H1 (cell line): ENCODE results near the gene MED19. TPM values are rescaled to one million over a fixed set of nuclear protein-coding genes. Genes with fewer than 3 reads are reported as not detected.

Source experiments
- EP300 ChIP-seq, 2 experiments: IDR thresholded peaks; 1 replicate in 1 of 2; 2 replicates in 1 of 2; pipeline ENCODE4 v1.6.1; 2011 to 2012; ENCODE audit warnings: low read depth in 2 of 2, low read length in 2 of 2, mild to moderate bottlenecking in 2 of 2, borderline replicate concordance in 1 of 2, inconsistent platforms in 1 of 2, moderate library complexity in 1 of 2
- SIRT6 ChIP-seq: IDR thresholded peaks from one replicate; pipeline ENCODE4 v1.7.1; 2012; ENCODE audit warnings: low read length, inconsistent platforms
- polyA plus RNA-seq, 7 experiments: library from polyadenylated mRNA; depleted of rRNA in 3 of 7; stranded (reverse) in 5 of 7; unstranded in 2 of 7; fragments of >200 nt in 5 of 7; fragments of 200-250 nt in 2 of 7; gene quantifications; 1 replicate in 5 of 7; 2 replicates in 1 of 7; 4 replicates in 1 of 7; pipeline versions ENCODE4 v1.2.1 to v1.2.3, GENCODE V29; 2011 to 2013; ENCODE audit warnings: missing spikeins in 2 of 7, mixed read lengths in 2 of 7
- total RNA-seq: library from RNA; stranded (reverse); fragmentation: NEBNext Ultra II Directional; extraction: Animal tissue kit (Norgen Biotek cat#: 25700); gene quantifications from 2 replicates; pipeline ENCODE4 v1.2.1, GENCODE V29; 2021

MED19 gene
- total and polyA plus RNA-seq, 2 of the 8 experiments (the other 6 are each of a cell fraction or from before 2014, with no cell fraction given), result 19.4 to 35.4 TPM

GRCh38 chr11:57704932-57705331 is 7.1 kb downstream of the MED19 start (continued):
- TF ChIP-seq EP300 (IDR thresholded peaks at IDR 0.05; ENCODE audit: borderline replicate concordance in 1 of 2, low read depth in 2 of 2, low read length in 2 of 2), result no peak
- no peak for TF ChIP-seq SIRT6
